ENCODE data around the gene NOS2.
"Not testable (repeated sequence)": the region's sequence is repeated elsewhere in the genome, so short reads cannot be mapped to it uniquely, and the experiment has no call there.

NOS2 gene

DNA sequence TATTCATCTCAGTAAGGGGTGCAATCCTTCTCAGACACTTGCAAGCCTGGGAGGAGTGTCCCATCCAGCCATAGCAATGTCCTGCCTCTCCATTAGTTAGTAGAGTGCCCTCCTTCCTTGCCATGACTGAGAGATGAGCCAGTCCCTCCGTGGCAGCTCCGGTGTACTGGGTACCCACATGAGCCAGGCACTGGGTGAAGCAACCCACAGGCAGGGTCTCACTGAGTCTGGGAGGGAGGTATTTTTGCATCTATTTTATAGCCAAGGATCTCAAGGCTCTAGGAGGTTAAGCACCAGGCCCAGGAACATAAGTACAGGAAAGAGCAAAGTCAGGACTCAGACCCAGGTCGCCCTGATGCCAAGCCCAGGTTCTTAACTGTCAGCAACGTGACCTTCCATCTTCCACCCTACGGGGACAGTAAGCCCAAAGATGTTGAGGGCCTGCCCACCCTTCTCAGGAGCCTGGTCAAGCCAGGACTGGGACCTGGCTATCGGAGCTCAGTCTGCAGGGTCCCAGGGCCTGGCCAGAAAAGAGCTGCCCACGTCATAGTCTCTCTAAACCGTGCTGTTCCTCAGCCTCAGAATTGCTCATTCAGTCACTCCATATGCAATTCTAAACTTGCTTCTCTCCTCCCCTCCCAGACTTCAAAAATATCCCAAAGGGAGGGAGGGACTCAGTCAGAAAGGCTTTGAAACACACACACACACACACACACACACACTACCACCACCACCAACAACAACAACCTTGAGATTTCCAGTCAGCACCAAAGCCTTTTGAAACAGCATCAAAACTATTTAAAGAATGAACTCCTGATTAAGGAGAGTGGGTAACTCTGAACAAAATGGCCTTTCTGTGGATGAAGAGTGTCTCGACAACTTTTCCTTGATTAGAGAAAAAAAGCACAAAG, 16.6 kb downstream of the NOS2 start:
- FAIRE-seq: no peak

DNA sequence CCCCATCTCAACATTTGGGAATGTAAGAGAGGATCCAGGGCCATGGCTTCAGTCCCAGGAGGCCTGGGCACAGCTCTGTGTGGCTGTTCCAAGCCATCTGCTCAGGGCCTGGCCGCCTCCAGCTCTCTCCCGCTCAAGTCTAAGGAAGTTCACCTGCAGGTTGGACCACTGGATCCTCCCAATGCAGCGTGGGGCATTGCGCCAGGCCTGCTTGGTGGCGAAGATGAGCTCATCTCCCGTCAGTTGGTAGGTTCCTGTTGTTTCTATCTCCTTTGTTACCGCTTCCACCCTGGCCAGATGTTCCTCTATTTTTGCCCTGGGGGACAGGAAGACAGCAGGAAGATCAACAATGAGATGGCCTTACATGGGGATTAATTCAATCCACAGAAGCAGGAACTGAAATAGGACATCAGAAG, 17.5 kb downstream of the NOS2 start:
- FAIRE-seq: no peak

DNA sequence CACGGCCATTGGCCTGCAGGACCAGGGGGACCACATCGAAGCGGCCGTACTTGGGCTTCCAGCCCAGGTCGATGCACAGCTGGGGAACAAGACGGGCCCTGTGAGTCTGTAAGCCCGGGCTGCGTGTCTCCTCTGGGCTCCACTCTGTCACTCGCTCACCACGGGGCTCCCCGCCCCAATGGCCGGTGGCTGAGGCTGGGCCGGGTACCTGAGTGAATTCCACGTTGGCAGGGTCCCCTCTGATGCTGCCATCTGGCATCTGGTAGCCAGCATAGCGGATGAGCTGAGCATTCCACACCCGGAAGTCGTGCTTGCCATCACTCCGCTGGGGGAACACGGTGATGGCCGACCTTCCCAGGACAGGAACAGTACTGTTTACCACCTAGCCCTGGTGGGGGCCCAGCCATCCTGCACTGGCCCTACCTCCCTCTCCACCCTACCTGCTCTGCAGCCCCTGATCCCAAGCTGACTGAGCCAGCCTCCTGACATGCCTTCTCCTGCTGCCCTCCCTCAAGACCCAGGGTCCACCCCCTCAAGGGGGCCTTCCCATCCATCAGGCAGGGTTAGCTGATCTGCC, 19.4 kb downstream of the NOS2 start:
- FAIRE-seq: no peak

DNA sequence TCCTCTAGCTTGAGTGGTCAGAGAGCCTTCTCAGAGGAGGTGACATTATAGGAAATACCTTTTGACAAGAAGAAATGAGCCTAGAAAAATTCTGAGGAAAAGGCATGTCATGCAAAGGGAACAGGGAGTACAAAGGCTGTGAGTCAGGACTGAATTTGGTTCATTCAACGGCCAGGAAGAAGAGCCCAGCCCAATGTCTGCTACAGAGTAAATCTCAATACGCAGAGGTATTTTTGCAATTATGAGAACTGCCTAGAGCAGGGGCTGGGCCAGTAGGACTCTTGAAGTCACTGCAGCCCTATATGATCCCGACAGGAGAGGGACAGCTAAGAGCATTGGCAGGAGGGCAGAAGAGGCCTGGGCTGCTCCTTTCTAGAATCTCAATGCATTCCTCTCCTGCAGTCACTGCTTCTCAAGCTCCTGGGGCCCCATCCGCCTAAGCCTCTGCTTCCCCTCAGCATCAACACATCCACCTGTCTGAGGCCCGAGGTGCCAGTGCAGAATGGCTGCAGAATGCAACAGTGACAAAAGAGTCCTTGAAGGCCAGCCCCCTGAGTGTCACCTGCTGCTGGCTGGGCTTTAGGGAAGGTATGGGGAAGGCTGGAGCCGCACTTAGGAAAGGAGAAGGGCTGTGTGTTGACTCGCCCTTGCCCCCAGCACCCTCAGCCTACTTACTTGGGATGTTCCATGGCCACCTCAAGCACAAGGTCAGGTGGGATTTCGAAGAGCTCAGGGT, 20.1 kb downstream of the NOS2 start:
- no peak for FAIRE-seq

DNA sequence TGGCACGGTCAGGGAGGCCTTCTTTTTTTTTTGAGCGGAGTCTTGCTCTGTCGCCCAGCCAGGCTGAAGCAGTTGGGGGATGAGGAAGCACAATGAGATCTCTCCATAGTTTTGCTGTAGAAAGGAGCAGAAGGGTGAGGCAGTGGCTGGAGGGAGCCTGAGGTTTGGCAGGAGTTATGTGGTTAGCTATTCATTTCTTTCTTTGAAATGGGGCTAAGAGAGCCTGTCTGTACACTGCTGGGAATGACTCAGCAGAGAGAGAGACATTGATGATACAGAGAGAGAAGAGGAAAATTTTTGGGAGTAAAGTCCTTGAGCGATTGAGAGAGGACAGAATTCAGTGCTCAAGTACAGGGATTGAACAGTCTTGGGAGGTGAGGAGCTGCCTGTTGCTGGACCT, 22.1 kb downstream of the NOS2 start:
- FAIRE-seq: no peak

DNA sequence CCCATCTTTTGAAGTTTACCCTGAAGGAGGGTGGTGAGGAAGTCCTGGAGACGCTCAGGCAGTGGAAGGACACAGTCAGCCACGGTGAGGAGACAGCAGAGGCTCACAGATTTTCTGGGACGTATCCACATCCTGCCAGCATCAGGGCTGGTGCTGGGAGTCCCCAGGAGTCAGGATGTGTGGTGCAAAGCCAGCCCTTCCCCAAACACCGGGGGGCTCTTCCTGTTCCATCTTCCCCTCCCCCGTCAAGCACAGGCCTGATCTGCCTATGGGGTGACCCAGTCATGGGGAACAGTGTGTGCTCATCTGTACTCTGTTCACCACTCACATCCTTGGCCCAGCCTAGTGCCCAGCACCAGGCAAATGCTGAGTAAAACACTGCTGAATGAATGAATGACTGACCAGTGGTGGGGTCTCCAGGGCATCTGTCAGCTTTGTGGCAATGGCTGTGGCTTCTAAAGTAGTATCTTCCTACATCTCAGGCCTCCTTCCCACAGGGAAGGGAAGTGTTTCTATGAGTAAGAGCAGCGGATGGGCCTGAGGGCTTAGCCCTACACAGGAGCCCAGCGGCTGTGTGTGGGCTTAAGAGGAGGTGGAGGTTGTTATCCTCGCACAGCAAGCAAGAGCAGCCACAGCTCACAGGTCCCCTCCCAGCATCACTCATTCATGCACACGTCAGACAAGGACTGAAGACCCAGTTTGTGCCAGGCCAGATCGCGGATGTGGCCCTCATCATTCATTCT, 23.3 kb downstream of the NOS2 start:
- no peak for FAIRE-seq

DNA sequence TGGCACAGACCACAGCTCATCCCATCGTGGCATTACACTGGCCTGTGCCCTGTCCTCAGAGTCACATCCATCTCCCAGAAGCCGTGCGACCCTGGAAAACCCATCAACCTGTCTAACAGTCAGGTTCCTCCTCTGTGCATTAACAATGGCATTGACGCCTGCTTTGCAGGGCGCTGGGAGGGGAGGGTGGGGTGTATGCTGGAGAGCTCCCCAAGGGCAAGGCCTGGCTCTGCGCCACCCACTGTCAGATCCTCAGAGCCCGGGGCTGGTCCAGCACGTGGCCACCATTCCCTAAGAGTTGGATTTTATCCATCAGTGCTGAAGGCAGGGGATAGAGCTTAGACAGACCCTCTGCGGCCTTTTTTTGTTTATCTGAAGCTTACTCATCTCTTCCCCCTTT, 28.7 kb downstream of the NOS2 start:
- no peak for FAIRE-seq

DNA sequence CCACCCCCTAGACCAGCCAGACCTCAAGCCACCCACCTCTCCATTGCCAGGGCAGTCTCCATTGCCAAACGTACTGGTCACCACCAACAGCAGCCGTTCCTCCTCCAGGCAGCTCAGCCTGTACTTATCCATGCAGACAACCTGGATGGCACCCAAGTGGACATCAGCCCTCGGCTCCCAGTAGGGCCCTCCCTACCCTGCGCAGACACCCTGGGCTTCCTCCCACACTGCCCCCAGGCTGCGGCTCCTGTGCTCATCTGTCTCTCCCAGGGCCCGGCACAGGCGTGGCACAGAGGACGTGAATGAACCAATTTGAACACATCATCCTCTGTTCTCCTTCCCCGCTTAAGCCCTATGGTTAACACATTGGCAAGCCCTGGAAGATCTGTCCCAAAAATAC, 29.5 kb downstream of the NOS2 start:
- FAIRE-seq: no peak

DNA sequence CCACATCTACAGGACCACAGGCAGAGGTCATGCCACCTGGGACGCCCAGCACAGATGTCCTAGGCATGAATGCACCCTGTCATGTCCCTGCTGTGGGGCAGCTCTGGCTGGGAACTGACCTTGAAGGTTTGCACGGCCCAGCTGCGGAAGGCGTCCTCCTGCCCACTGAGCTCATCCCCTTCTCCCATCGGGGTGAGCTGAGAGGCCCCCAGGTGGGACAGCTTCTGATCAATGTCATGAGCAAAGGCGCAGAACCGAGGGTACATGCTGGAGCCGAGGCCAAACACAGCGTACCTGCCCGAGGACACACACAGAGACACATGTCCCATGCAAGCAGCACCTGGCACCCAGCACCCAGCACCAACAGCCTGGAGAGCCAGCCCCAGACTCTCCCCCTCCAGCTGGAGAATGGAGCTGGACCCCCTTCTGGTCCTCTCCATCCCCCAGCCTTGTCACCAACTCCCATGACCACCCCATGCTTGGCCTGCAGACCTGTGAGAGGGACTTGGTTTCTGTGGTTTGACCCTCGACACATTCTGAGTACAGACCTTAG, 31.4 kb downstream of the NOS2 start:
- no peak for FAIRE-seq

DNA sequence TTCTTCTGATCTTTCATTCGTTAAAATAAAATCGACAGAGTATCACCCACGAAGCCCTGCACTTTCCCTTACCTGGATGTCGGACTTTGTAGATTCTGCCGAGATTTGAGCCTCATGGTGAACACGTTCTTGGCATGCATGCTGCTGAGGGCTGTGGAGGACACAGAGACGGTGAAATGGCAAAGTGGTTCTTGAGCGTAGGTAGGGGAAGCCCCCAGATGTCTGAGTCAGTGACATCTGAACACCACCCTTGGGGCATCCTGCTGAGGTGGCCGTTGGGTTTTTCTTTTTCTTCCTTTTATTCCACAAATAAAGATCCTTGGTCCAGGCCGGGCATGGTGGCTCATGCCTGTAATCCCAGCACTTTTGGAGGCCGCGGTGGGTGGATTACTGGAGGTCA, 33.9 kb downstream of the NOS2 start:
- no peak for FAIRE-seq

DNA sequence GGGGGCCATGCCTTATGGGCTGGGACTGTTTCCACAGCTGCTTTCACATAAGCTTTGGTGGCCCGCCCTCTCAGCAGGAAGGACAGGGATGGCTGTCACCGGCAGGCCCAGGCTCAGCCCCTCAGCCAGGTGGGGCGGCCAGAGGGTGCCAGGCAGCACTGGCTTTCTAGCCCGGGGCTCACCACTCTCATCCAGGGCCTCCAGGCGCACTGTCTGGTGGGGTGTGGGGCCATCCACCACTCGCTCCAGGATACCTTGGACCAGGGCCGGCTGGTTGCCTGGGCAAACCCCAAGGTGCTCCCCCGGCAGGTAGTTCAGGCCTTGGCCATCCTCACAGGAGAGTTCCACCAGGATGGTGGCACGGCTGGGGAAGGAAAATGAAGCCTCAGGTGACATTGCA, 35.0 kb downstream of the NOS2 start:
- no peak for FAIRE-seq

DNA sequence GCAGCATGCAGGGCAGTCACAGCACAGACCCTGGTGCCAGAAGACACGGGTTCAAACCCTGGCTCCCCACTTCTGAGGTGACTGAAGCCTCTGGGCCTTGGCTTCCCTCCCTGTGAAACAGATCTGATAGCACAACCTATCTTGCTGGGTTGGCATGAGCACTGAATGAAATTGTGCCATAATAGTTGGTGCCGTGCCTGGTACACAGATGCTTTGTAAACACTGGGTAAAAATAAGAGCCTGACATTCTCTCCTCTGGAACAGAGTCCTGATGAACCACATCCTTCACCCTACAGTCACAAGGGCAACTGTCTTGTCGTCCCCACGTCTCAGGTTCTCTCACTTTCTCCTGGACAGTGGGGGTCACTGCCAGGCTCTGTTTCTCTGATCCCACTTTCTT, 35.7 kb downstream of the NOS2 start:
- no peak for FAIRE-seq

DNA sequence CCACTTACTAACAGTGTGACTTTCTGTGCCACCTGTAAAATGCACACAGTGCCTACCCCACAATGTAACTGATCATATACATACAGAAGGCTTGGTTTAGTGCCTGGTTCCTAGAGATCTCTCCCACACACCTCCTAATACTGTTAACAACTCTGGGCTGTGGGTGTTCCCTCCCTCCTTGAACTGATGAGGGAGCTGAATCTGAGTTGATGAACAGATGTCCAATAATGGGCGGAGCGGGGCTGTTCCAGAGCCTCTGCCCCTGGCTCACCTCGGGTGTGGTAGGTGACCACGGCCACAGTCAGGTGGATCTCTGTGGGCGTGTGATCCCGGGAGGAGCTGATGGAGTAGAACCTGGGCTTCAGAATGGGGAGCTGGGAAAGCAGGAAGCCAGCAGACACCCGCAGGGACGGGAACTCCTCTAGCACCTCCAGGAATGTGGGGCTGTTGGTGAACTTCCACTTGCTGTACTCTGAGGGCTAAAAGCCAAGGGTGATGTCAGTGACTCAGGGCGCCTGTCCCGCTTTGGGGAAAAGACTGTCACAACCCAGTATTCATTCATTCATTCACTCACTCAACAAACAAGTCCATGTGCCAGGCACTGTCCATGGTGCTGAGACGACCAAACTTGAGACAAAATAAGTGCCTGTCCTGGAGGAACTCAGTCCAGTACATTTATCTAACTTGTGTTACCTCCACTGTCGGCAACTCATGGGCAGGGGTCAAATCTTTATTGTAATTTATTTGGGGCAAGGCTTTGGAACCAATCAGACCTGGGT, 37.6 kb downstream of the NOS2 start:
- no peak for FAIRE-seq

DNA sequence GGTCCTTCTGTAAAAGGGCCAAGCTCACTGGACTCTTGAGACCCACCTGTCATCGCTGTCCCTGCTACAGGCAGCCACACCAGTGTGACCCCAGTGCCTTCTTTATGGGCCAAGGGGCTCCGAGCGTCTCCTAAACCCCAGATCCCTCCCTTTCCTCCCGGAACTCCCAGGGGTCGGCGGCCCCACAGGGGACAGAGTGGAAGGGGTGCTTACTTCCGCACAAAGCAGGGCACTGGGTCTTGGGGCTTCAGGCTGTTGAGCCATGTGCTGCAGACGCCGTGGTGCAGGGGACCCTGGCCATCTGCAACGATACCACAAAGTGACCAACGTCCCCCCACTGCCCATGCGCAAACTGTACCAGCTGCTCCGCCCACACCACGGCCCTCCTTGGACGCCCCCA, 39.4 kb downstream of the NOS2 start:
- FAIRE-seq: not testable (repeated sequence)

DNA sequence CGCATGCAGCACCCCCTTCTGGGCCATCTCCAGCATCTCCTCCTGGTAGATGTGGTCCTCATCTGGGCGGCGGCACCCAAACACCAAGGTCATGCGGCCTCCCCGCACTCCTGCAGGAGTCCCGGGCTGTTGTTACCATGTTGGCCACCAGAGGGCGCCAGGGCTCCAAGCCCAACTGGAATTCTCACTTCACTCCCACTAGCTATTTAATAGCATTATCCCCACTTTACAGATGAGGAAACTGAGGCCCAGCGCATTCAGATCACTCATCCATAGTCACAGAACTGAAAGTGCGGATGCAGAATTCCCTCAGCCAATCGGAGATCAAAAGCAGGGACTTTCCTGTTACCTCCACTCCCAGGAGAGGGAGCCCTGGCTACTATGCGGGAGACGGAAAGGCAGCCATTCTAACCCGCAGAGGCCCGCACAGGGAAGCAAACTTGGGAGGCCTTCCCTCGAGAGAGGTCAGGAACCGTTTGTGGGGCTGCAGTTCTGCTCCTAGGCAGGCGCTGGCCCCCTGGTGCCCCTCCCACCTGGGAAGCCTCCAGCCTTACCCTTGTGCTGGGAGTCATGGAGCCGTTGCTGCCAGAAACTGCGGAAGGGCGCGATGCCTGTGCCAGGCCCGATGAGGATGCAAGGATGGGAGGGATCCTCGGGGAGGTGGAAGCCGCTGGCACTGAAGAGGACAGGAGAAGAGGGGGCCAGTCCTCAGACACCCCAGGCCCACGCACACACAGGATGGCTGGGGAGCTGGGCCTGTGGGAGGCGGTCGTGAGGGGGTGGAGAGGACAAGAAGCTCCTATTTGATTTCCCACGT, 40.1 kb downstream of the NOS2 start:
- no peak for FAIRE-seq

DNA sequence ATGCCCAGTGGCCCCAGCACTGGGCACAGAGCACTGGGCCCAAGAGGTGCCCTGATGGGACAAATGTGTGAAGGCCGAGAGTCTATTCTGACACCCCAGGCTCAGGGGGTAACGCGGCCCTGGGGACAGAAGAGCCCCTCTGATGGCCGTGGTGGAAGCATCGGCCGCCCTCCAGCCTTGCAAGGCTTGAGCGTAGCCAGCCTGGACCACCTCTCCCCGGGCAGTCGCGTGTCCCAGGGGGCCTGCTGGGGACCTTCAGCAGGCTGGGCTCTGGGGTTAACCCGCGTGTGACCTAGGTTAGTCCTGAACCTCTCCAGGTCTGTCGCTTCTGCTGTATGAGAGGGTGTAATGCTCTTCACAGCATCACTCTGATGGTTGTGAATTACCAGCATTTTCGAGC, 40.8 kb downstream of the NOS2 start:
- no peak for FAIRE-seq

DNA sequence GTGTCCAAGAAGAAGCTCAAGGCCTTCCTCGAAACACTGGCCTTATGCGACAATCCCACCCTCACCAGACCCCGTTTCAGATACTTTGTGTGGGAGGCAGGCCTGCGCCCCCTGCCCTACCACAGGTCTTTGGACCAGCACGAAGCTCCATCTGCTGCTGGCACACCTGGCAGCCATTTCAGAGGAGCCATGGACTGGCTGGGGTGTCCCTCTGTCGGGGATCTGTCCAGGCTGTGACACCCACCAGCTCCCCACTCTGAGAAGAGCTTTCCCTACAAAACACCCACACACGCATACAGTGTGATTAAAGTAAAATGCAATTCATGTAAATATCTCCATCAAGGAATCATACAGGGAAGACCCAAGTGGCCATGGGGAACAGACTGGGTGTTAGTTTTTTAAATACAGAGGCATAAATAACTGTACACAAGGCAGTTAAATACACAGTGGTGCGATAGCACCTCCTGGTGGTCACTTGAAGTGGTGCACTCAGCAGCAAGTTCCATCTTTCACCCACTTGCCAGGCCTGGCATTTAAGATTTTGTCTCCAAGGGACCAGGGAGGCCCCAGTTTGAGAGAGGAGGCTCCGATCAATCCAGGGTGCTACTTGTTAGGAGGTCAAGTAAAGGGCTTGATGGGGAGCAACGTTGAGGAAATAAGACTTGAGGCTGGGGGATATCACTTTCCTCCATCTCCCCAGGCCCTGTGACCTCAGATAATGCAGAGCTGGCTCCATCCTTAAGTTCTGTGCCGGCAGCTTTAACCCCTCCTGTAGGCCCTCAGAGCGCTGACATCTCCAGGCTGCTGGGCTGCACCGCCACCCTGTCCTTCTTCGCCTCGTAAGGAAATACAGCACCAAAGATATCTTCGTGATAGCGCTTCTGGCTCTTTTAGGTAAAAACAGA, 43.6 kb downstream of the NOS2 start:
- FAIRE-seq: peak; percentile 19

DNA sequence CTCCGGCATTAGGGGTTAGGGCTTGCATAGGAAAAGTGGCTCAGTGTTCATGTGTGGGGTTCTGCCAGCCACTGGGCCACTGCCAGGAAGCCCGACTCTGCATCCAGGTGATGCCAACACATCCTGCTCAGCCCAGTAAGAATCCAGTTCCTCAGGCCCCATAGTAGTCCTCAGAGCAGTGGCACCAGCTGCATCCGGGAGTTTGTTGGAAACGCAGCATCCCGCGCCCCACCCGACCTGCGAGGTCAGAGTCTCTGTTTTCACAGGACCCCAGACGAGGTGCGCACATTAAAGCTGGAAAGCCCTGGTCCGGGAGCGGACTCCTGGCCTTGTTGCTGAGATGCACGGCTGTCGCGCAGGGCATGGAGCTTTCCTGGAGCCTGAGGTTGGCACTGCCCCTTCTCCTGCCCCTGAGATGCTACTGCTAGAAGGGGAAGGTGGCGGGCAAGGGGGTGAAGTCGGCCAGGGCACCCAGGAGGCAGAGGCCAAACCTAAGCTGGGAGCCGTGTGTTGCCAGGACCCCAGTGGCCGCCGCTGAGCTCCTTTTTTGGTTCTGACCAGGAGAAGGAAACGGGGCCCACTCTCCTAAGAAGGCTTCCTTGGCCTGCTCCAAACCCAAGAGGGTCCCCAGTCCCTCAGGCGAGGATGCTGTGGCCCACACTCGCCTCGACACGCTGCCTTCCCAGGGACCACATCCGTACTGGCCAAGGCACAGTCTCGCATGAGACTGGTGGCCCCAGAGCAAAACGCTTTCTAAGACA, 44.4 kb downstream of the NOS2 start:
- FAIRE-seq: no peak

DNA sequence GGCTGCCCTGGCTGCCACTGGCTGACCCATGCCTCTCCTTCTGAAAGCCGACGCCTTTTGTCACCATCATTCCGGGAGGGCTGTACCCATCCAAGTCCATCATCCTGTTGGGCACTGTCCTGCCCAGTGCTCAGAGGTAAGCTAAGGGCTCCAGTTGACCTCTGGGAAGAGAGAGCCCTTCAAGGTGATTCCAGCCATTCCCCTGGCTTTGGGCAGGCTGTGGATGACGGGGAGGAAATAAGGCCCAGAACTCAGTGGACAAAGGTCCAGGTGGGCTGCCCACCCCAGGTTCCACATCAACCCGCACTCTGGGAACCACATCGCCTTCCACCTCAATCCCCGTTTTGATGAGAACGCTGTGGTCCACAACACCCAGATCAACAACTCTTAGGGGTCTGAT, 45.8 kb downstream of the NOS2 start:
- no peak for FAIRE-seq

Measured in TTC549 (cell line).